Measurements from ENCODE around the gene FCER1G.

DNA sequence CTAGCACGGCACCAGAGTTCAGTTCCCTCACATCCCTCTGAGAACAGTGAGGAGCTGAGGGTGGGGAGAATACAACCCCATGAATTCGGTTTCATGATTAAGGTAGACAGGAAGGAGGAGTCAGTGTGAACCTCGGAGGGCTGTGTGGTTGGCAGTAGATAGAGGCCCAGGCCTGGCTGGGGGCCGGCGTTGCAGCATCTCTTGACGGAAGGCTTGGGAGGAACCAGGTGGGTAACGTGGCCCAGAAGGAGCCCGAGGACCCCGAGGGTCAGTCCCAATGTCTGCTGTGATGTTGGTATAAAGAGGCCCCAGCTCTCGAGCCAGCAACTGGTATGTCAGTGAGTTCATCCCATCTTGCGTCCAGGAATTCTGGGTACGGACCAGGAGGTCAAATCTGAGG lies 43.4 kb upstream of the FCER1G start:
- TF ChIP-seq TAF1 (IDR thresholded peaks at IDR 0.05; ENCODE audit: borderline replicate concordance, insufficient read depth, low read length) (no peak), POLR2AphosphoS5 (IDR thresholded peaks at IDR 0.05; ENCODE audit: low read depth, low read length) (no peak)

All from PFSK-1 (cell line).